H9 (cell line): ENCODE measurements around the gene OSBP2. TPM values are rescaled to one million over a fixed set of nuclear protein-coding genes. Genes with fewer than 3 reads are reported as not detected.
"Not testable (repeated sequence)": the region's sequence is repeated elsewhere in the genome, so short reads cannot be mapped to it uniquely, and the experiment has no call there.

Experiments
- DNase-seq: peaks from one replicate; pipeline ENCODE4 v3.0.0-alpha.2; 2017
- H2AFZ ChIP-seq: one replicate; pipeline ENCODE4 v1.6.1; 2013; ENCODE audit warnings: mild to moderate bottlenecking, low read length, control low read depth, moderate library complexity
- H2AK5ac ChIP-seq: 2 replicates; pipeline ENCODE4 v1.6.1; 2013; ENCODE audit warnings: low read length, control low read depth, mixed read lengths; ENCODE audit not compliant: insufficient read length
- H2BK120ac ChIP-seq: one replicate; pipeline ENCODE4 v1.6.1; 2013; ENCODE audit warnings: low read depth, mild to moderate bottlenecking, low read length, control low read depth, inconsistent platforms; ENCODE audit not compliant: poor library complexity, severe bottlenecking
- H2BK12ac ChIP-seq: 2 replicates; pipeline ENCODE4 v1.6.1; 2013; ENCODE audit warnings: low read length, control low read depth, mixed read lengths, low read depth; ENCODE audit not compliant: insufficient read length
- H2BK15ac ChIP-seq: 2 replicates; pipeline ENCODE4 v1.6.1; 2013; ENCODE audit warnings: low read depth, low read length, control low read depth
- H2BK20ac ChIP-seq: one replicate; pipeline ENCODE4 v1.6.1; 2013; ENCODE audit warnings: low read depth, mild to moderate bottlenecking, low read length, control low read depth, inconsistent platforms; ENCODE audit not compliant: poor library complexity, severe bottlenecking
- H2BK5ac ChIP-seq: 2 replicates; pipeline ENCODE4 v1.6.1; 2013; ENCODE audit warnings: low read length, control low read depth, mixed read lengths; ENCODE audit not compliant: insufficient read length
- H3K14ac ChIP-seq: 2 replicates; pipeline ENCODE4 v1.6.1; 2013; ENCODE audit warnings: low read length, control low read depth; ENCODE audit not compliant: insufficient read depth
- H3K18ac ChIP-seq: 2 replicates; pipeline ENCODE4 v1.6.1; 2013; ENCODE audit warnings: low read depth, mild to moderate bottlenecking, mixed read lengths, low read length, control low read depth; ENCODE audit not compliant: insufficient read length
- H3K23ac ChIP-seq: 2 replicates; pipeline ENCODE4 v1.6.1; 2013; ENCODE audit warnings: low read length, control low read depth, mixed read lengths, low read depth; ENCODE audit not compliant: insufficient read length
- H3K23me2 ChIP-seq: 2 replicates; pipeline ENCODE4 v1.6.1; 2013; ENCODE audit warnings: low read depth, mild to moderate bottlenecking, mixed read lengths, low read length, control low read depth; ENCODE audit not compliant: insufficient read length, poor library complexity, severe bottlenecking
- H3K27ac ChIP-seq: 2 replicates; pipeline ENCODE4 v1.5.1; 2013; ENCODE audit warnings: low read length, control low read depth, mixed read lengths, low read depth; ENCODE audit not compliant: insufficient read length
- H3K27me3 ChIP-seq: 2 replicates; pipeline ENCODE4 v1.6.1; 2013; ENCODE audit warnings: low read length, control low read depth, inconsistent platforms; ENCODE audit not compliant: insufficient read depth
- H3K4ac ChIP-seq: 2 replicates; pipeline ENCODE4 v1.6.1; 2013; ENCODE audit warnings: low read depth, mild to moderate bottlenecking, control low read depth, inconsistent platforms, low read length, moderate library complexity
- H3K4me1 ChIP-seq: 2 replicates; pipeline ENCODE4 v1.6.1; 2013; ENCODE audit warnings: low read length, control low read depth, inconsistent platforms; ENCODE audit not compliant: insufficient read depth
- H3K4me2 ChIP-seq: 2 replicates; pipeline ENCODE4 v1.6.1; 2013; ENCODE audit warnings: low read length, control low read depth, mixed read lengths; ENCODE audit not compliant: insufficient read length, insufficient read depth
- H3K56ac ChIP-seq: 2 replicates; pipeline ENCODE4 v1.6.1; 2013; ENCODE audit warnings: low read depth, mild to moderate bottlenecking, mixed read lengths, low read length, control low read depth; ENCODE audit not compliant: insufficient read length
- H3K79me1 ChIP-seq: 2 replicates; pipeline ENCODE4 v1.6.1; 2013; ENCODE audit warnings: low read depth, mild to moderate bottlenecking, moderate library complexity, low read length, control low read depth, inconsistent platforms; ENCODE audit not compliant: insufficient read depth, poor library complexity, severe bottlenecking
- H3K79me2 ChIP-seq: 2 replicates; pipeline ENCODE4 v1.6.1; 2013; ENCODE audit warnings: low read length, control low read depth, inconsistent platforms; ENCODE audit not compliant: insufficient read depth
- H3K9ac ChIP-seq: 2 replicates; pipeline ENCODE4 v1.6.1; 2013; ENCODE audit warnings: low read length, control low read depth, mixed read lengths; ENCODE audit not compliant: insufficient read length; ENCODE audit errors: extremely low read depth
- H3K9me3 ChIP-seq: one replicate; pipeline ENCODE4 v1.6.1; 2013; ENCODE audit warnings: low read depth, low read length, inconsistent platforms; ENCODE audit not compliant: control insufficient read depth
- H3T11ph ChIP-seq: one replicate; pipeline ENCODE4 v1.6.1; 2013; ENCODE audit warnings: mild to moderate bottlenecking, low read length, control low read depth, inconsistent platforms
- H4K20me1 ChIP-seq: one replicate; pipeline ENCODE4 v1.6.1; 2013; ENCODE audit not compliant: control insufficient read depth, insufficient read length, insufficient read depth
- H4K5ac ChIP-seq: 2 replicates; pipeline ENCODE4 v1.6.1; 2013; ENCODE audit warnings: low read depth, mild to moderate bottlenecking, mixed read lengths, low read length, control low read depth; ENCODE audit not compliant: insufficient read length
- H4K8ac ChIP-seq: replicated peaks from 2 replicates; pipeline ENCODE4 v1.6.1; 2013; ENCODE audit warnings: low read length, control low read depth, mixed read lengths, low read depth; ENCODE audit not compliant: insufficient read length
- H4K91ac ChIP-seq: 2 replicates; pipeline ENCODE4 v1.6.1; 2013; ENCODE audit warnings: low read depth, mild to moderate bottlenecking, moderate library complexity, mixed read lengths, low read length, control low read depth; ENCODE audit not compliant: insufficient read length
- H3K27ac Mint-ChIP-seq, 3 experiments: 2 replicates in 2 of 3; 3 replicates in 1 of 3; pipeline ENCODE4 v1.8.0; 2020 to 2021; ENCODE audit warnings: mixed read lengths in 3 of 3, mild to moderate bottlenecking in 1 of 3, moderate library complexity in 1 of 3
- H3K27me3 Mint-ChIP-seq: 2 replicates; pipeline ENCODE4 v1.8.0; 2021; ENCODE audit warnings: low read depth, mild to moderate bottlenecking, moderate library complexity, mixed read lengths
- H3K36me3 Mint-ChIP-seq, 3 experiments: 2 replicates in 2 of 3; 3 replicates in 1 of 3; pipeline ENCODE4 v1.8.0; 2020 to 2021; ENCODE audit warnings: low read depth in 3 of 3, mixed read lengths in 3 of 3; ENCODE audit not compliant: insufficient read depth in 1 of 3
- H3K4me1 Mint-ChIP-seq, 2 experiments: 2 replicates each; pipeline ENCODE4 v1.8.0; 2020; ENCODE audit warnings: mixed read lengths in 2 of 2
- H3K4me3 Mint-ChIP-seq, 2 experiments: 2 replicates in 1 of 2; 3 replicates in 1 of 2; pipeline ENCODE4 v1.8.0; 2020 to 2021; ENCODE audit warnings: mild to moderate bottlenecking in 2 of 2, mixed read lengths in 2 of 2, moderate library complexity in 1 of 2
- H3K9me3 Mint-ChIP-seq, 2 experiments: 2 replicates in 1 of 2; 3 replicates in 1 of 2; pipeline ENCODE4 v1.8.0; 2020; ENCODE audit warnings: mild to moderate bottlenecking in 2 of 2, mixed read lengths in 2 of 2, moderate library complexity in 1 of 2
- WGBS: extraction: QIAGEN DNeasy Blood & Tissue Kit; methylation state at CpG from one replicate; pipeline ENCODE4 v1.1.7; 2013; ENCODE audit warnings: missing lambda C conversion rate, low lambda C conversion rate, mixed read lengths; ENCODE audit not compliant: insufficient read length; ENCODE audit errors: extremely low coverage; 5-methylcytosine and 5-hydroxymethylcytosine counted together
- total RNA-seq: library from RNA; stranded (reverse); gene quantifications from 2 replicates; pipeline ENCODE4 v1.2.1, GENCODE V29; 2021

The OSBP2 gene
- total RNA-seq, 1 experiment from 2014 or later = 3.4 TPM

- H3K4me2 ChIP-seq, H3K4me3 Mint-ChIP-seq, H3K79me1 ChIP-seq, DNase-seq, H3K9me3 ChIP-seq, H3K9me3 Mint-ChIP-seq, H2AK5ac ChIP-seq, H3K4me1 ChIP-seq, H3K56ac ChIP-seq, H4K91ac ChIP-seq, H4K20me1 ChIP-seq, H3K27ac Mint-ChIP-seq, H4K8ac ChIP-seq, H3K9ac ChIP-seq, H3K23ac ChIP-seq, H3K18ac ChIP-seq, H3K36me3 Mint-ChIP-seq, H2BK15ac ChIP-seq, H2BK20ac ChIP-seq, H3K79me2 ChIP-seq, H3K4ac ChIP-seq, H3K27ac ChIP-seq, H2AFZ ChIP-seq, H3K27me3 ChIP-seq, H3K27me3 Mint-ChIP-seq, H3K14ac ChIP-seq, H3T11ph ChIP-seq, H3K23me2 ChIP-seq, H2BK120ac ChIP-seq, H2BK12ac ChIP-seq, H4K5ac ChIP-seq, H2BK5ac ChIP-seq: not testable (repeated sequence)
- WGBS = no CpG with 5 or more reads among the region's 12 CpGs
- H3K4me1 Mint-ChIP-seq = peaks cover 28 to 29% of the 10 kb centered on the region in 2 experiments
These were observed 14.6 kb upstream of the OSBP2 start for GRCh38 chr22:30679895-30680690.
